B cell (primary cell): ENCODE results near the gene HIGD1C. TPM values are rescaled to one million over a fixed set of nuclear protein-coding genes. Genes with fewer than 3 reads are reported as not detected.
"Not testable (repeated sequence)": the region's sequence is repeated elsewhere in the genome, so short reads cannot be mapped to it uniquely, and the experiment has no call there.

Experiments used
- ATAC-seq: fragments of 200-7000 bp; cut with Tn5 transposase; one replicate; pipeline ENCODE4 v1.10.0; 2021; ENCODE audit warnings: low read depth, mild to moderate bottlenecking, moderate number of reproducible peaks, moderate library complexity
- CTCF ChIA-PET: fragments of 350-600 bp; sonication (Branson Sonifier 250); formaldehyde crosslinking; loops from one replicate; lab custom pipeline; 2021; ENCODE audit warnings: antibody characterized with exemption, inconsistent platforms; lab: Charles Lee
- POLR2A ChIA-PET: fragments of 350-600 bp; sonication (Branson Sonifier 250); formaldehyde crosslinking; loops from one replicate; lab custom pipeline; 2021; ENCODE audit warnings: antibody characterized with exemption; lab: Charles Lee
- DNase-seq: peaks from one replicate; pipeline ENCODE4 v3.0.0; 2013
- H2AFZ ChIP-seq: 2 replicates; pipeline ENCODE4 v1.6.1; 2012; ENCODE audit warnings: mild to moderate bottlenecking, low read depth, low read length; ENCODE audit not compliant: insufficient read depth, poor library complexity, severe bottlenecking
- H3K27ac ChIP-seq, 2 donors: 1 replicate in 1 of 2; 2 replicates in 1 of 2; pipeline ENCODE4 v1.5.1; 2012 to 2013; ENCODE audit warnings: low read length in 2 of 2, mild to moderate bottlenecking in 2 of 2, moderate library complexity in 1 of 2
- H3K27me3 ChIP-seq, 4 experiments: fragments of 200-600 bp in 1 of 4; sonication (generic) in 1 of 4; replicated peaks in 1 of 4; 1 replicate in 2 of 4; 2 replicates in 2 of 4; pipeline versions ENCODE4 v1.6.1 to v1.7.0; 2013 to 2016; ENCODE audit warnings: low read length in 3 of 4, mild to moderate bottlenecking in 2 of 4, mixed read lengths in 1 of 4, moderate library complexity in 1 of 4; ENCODE audit not compliant: insufficient read depth in 4 of 4, control insufficient read depth in 3 of 4; ENCODE audit errors: control extremely low read depth in 1 of 4
- H3K36me3 ChIP-seq, 2 experiments: replicated peaks in 1 of 2; 1 replicate in 1 of 2; 2 replicates in 1 of 2; pipeline versions ENCODE4 v1.6.1 to v1.7.1; 2013; ENCODE audit warnings: low read length in 1 of 2; ENCODE audit not compliant: insufficient read depth in 2 of 2, control insufficient read depth in 1 of 2; ENCODE audit errors: control extremely low read depth in 1 of 2, extremely low read depth in 1 of 2
- H3K4me1 ChIP-seq, 2 donors: fragments of 200-600 bp in 1 of 2; sonication (generic) in 1 of 2; 1 replicate in 1 of 2; 2 replicates in 1 of 2; pipeline versions ENCODE4 v1.5.1 to v1.6.1; 2013 to 2017; ENCODE audit warnings: low read length in 2 of 2; ENCODE audit not compliant: control insufficient read depth in 2 of 2, insufficient read depth in 2 of 2
- H3K4me2 ChIP-seq: replicated peaks from 2 replicates; pipeline ENCODE3; 2012; ENCODE audit warnings: mild to moderate bottlenecking, low read depth, low read length; ENCODE audit not compliant: poor library complexity, severe bottlenecking
- H3K4me3 ChIP-seq, 5 experiments: fragments of 200-600 bp in 1 of 5; sonication (generic) in 1 of 5; 1 replicate in 3 of 5; 2 replicates in 2 of 5; pipeline versions ENCODE4 v1.5.1 to v1.7.0; 2011 to 2016; ENCODE audit warnings: low read length in 4 of 5, mild to moderate bottlenecking in 4 of 5, low read depth in 2 of 5, control low read depth in 1 of 5, moderate library complexity in 1 of 5; ENCODE audit not compliant: insufficient read depth in 1 of 5; ENCODE audit errors: control extremely low read depth in 1 of 5, extremely low read depth in 1 of 5
- H3K79me2 ChIP-seq: fragments of 200-600 bp; sonication (generic); one replicate; pipeline ENCODE4 v1.6.0; 2016; ENCODE audit warnings: low read length; ENCODE audit not compliant: control insufficient read depth, insufficient read depth
- H3K9ac ChIP-seq: fragments of 200-600 bp; sonication (generic); 2 replicates; pipeline ENCODE4 v1.6.1; 2017; ENCODE audit warnings: mild to moderate bottlenecking, low read length, moderate library complexity
- H3K9me3 ChIP-seq, 3 donors: one replicate each; pipeline versions ENCODE4 v1.6.1 to v1.7.1; 2013; ENCODE audit warnings: low read length in 2 of 3; ENCODE audit not compliant: control insufficient read depth in 2 of 3, insufficient read depth in 1 of 3; ENCODE audit errors: control extremely low read depth in 1 of 3
- H4K20me1 ChIP-seq: 2 replicates; pipeline ENCODE4 v1.6.0; 2012; ENCODE audit warnings: mild to moderate bottlenecking, low read length; ENCODE audit not compliant: insufficient read depth, control insufficient read depth, poor library complexity, severe bottlenecking
- H3K27ac Mint-ChIP-seq: one replicate; pipeline ENCODE4 v1.8.0; 2021; ENCODE audit warnings: mixed read lengths
- H3K27me3 Mint-ChIP-seq: one replicate; pipeline ENCODE4 v1.8.0; 2021; ENCODE audit warnings: mixed read lengths
- H3K4me1 Mint-ChIP-seq: one replicate; pipeline ENCODE4 v1.8.0; 2021; ENCODE audit warnings: mixed read lengths
- H3K4me3 Mint-ChIP-seq: one replicate; pipeline ENCODE4 v1.8.0; 2021; ENCODE audit warnings: mixed read lengths
- H3K9me3 Mint-ChIP-seq: one replicate; pipeline ENCODE4 v1.8.0; 2022; ENCODE audit warnings: mixed read lengths; ENCODE audit not compliant: insufficient read depth
- EZH2 ChIP-seq: IDR thresholded peaks from 2 replicates; pipeline ENCODE4 v1.6.1; 2012; ENCODE audit warnings: borderline replicate concordance, low read depth, mild to moderate bottlenecking, moderate library complexity, low read length; ENCODE audit not compliant: insufficient read depth, poor library complexity, severe bottlenecking
- WGBS: methylation state at CpG from one replicate; pipeline ENCODE4 v1.1.5; 2013; ENCODE audit warnings: missing lambda C conversion rate; ENCODE audit not compliant: insufficient coverage; 5-methylcytosine and 5-hydroxymethylcytosine counted together
- intact Hi-C: fragments of 100-400 bp; cut with micrococcal nuclease; formaldehyde crosslinking; loops from one replicate; pipeline ENCODE4 v1.10.0; 2022
- polyA plus RNA-seq: library from polyadenylated mRNA; depleted of rRNA; stranded (reverse); fragments of >200 nt; gene quantifications from 2 replicates; pipeline ENCODE4 v1.2.3, GENCODE V29; 2012
- total RNA-seq, 2 donors: library from RNA; stranded (reverse); fragments of 120-200 nt in 1 of 2; gene quantifications; 1 replicate in 1 of 2; 2 replicates in 1 of 2; pipeline versions ENCODE4 v1.2.3 to v1.2.4, GENCODE V29; 2013 to 2022
- TF ChIP-seq, protein P1 (sequence below): fragments of 200-600 bp; IDR thresholded peaks from one replicate; pipeline ENCODE4 v1.8.0; 2022; ENCODE audit warnings: antibody characterized with exemption, mild to moderate bottlenecking

Gene HIGD1C
- total and polyA plus RNA-seq, 2 donors (not counting 1 experiment from before 2014, with no cell fraction given): not detected

DNA sequence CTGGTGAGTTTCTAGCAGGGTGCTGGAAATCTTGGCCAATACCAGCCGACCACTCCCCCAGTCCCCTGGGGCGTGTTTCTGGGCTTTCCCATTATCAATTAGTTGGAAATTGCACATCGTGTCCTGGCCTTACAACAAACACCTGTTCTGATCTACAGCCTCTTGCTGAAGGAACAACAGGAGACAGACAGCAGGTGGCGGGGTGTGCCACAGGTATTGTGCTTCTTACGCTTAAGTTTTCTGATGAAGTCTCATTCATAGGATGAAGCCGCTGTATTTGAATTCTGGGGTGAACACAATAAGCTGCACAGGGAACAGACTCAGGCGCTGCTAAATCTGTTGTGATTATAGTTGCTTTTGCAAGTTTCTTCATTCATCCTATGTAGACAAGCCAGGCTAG is 703 bp downstream of the HIGD1C start:
- ChIA-PET CTCF (no interaction called here), POLR2A (no interaction called here)
- Histone ChIP-seq H3K4me2 (no peak overlapping the region), H2AFZ (no peak overlapping the region), H3K4me3 (no peak overlapping the region), H3K79me2 (no peaks in the 10 kb centered on the region), H3K9me3 (no peaks in the 10 kb centered on the region), H3K27me3 (no peaks in the 10 kb centered on the region), H3K4me1 (no peaks in the 10 kb centered on the region), H3K27ac (no peak overlapping the region), H3K9ac (no peak overlapping the region), H4K20me1 (no peaks in the 10 kb centered on the region), H3K36me3 (no peaks in the 10 kb centered on the region)
- intact Hi-C loops: no loop called here
- DNase-seq (no peak), ATAC-seq (no peak)
- Mint-ChIP-seq H3K27ac (no peak overlapping the region), H3K4me3 (no peak overlapping the region), H3K4me1 (peaks cover 2% of the 10 kb centered on the region), H3K9me3 (no peaks in the 10 kb centered on the region), H3K27me3 (no peaks in the 10 kb centered on the region)
- 100% methylated on average over 5 of the region's 7 CpGs for WGBS
- TF ChIP-seq, protein P1, sequence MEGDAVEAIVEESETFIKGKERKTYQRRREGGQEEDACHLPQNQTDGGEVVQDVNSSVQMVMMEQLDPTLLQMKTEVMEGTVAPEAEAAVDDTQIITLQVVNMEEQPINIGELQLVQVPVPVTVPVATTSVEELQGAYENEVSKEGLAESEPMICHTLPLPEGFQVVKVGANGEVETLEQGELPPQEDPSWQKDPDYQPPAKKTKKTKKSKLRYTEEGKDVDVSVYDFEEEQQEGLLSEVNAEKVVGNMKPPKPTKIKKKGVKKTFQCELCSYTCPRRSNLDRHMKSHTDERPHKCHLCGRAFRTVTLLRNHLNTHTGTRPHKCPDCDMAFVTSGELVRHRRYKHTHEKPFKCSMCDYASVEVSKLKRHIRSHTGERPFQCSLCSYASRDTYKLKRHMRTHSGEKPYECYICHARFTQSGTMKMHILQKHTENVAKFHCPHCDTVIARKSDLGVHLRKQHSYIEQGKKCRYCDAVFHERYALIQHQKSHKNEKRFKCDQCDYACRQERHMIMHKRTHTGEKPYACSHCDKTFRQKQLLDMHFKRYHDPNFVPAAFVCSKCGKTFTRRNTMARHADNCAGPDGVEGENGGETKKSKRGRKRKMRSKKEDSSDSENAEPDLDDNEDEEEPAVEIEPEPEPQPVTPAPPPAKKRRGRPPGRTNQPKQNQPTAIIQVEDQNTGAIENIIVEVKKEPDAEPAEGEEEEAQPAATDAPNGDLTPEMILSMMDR: no peak
- TF ChIP-seq EZH2: no peak

DNA sequence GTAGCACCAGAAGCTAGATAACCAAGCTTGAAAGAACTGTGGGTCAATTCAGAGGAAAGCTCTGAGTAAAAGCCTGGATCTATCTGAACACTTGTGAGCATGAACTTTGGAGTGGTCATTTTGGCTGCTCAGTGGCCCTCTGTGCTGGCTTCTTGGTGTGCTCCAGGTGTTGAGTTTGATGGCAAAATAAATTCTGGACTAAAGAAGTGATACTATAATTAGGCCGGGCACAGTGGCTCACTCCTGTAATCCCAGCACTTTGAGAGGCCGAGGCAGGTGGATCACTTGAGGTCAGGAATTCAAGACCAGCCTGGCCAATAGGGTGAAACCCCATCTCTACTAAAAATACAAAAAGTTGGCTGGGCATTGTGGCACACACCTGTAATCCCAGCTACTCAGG is 2.4 kb downstream of the HIGD1C start:
- H3K27me3 Mint-ChIP-seq, H3K9me3 Mint-ChIP-seq, H4K20me1 ChIP-seq, H3K9ac ChIP-seq, intact Hi-C loops, H3K27ac ChIP-seq, H3K4me1 Mint-ChIP-seq, CTCF ChIA-PET, H3K4me3 ChIP-seq, H3K4me3 Mint-ChIP-seq, H3K4me1 ChIP-seq, H3K27me3 ChIP-seq, DNase-seq, POLR2A ChIA-PET, H2AFZ ChIP-seq, H3K4me2 ChIP-seq, ATAC-seq, H3K27ac Mint-ChIP-seq, H3K9me3 ChIP-seq, H3K36me3 ChIP-seq, H3K79me2 ChIP-seq: not testable (repeated sequence)
- 100% methylated on average over 2 of the region's 2 CpGs for WGBS
